ENCODE data around the gene ADGRA3.

The ADGRA3 gene

DNA sequence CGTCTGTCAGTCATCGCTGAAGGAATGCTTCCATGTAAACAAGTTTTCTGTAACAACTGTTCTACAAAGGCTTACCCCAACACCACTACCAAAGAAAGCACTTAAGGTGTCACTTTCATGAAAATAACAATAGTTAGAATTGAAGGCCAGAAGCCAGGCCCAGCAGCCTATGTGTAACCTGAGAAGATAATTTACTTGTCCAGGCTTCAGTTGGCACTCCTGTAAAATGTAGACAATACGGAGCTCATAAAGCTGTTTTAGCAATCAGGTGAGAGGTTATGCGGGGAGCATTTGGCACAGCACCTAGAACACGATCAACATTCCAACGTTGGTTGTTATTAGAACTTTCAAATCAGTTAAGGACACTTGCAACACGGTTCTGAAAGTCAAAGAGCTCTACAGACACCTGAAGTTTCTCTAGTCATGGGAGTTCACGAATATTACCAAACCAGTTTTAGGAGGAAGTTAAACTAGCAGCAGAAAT is 15.7 kb downstream of the ADGRA3 start:
- no peak for TF ChIP-seq Cebpa-rat (IDR thresholded peaks at IDR 0.05)
- H3K27ac ChIP-seq: no peak overlapping the region
- H3K36me3 ChIP-seq: peaks cover 50% of the 10 kb centered on the region

DNA sequence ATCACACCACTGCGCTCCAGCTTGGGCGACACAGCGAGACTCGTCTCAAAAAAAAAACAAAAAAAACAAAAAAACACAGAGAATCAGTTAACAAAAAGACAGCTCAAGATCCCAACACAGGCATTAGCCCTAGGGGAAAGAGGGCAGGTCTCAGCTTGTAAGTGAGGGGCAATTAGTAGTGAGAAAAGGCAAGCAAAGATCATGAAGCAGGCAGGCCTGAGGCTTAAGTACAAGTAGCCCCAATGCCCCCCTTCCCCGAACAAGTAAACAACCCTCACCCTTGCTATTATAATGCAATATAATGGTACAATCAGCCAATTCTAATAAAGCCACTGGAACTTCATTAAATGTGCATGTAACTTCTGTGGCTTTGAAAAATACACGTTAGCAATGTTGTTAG is 17.0 kb downstream of the ADGRA3 start:
- Histone ChIP-seq H4K20me1 (peaks cover 20% of the 10 kb centered on the region), H3K27ac (no peak overlapping the region), H3K9ac (no peak overlapping the region), H3K9me3 (peaks cover 53% of the 10 kb centered on the region), H3K27me3 (no peaks in the 10 kb centered on the region), H3K4me1 (no peaks in the 10 kb centered on the region), H3K36me3 (peaks cover 55% of the 10 kb centered on the region), H3K4me2 (no peak overlapping the region), H3K4me3 (no peak overlapping the region)
- TF ChIP-seq Cebpa-rat (IDR thresholded peaks at IDR 0.05): no peak

More for the DNA sequence above, 15.7 kb downstream of the ADGRA3 start:
- H3K4me1 ChIP-seq: no peaks in the 10 kb centered on the region
- H3K4me2 ChIP-seq: no peak overlapping the region
- H3K9me3 ChIP-seq: peaks cover 44% of the 10 kb centered on the region
- peaks cover 20% of the 10 kb centered on the region for H4K20me1 ChIP-seq
- no peak overlapping the region for H3K9ac ChIP-seq
- no peaks in the 10 kb centered on the region for H3K27me3 ChIP-seq
- H3K4me3 ChIP-seq: no peak overlapping the region

DNA sequence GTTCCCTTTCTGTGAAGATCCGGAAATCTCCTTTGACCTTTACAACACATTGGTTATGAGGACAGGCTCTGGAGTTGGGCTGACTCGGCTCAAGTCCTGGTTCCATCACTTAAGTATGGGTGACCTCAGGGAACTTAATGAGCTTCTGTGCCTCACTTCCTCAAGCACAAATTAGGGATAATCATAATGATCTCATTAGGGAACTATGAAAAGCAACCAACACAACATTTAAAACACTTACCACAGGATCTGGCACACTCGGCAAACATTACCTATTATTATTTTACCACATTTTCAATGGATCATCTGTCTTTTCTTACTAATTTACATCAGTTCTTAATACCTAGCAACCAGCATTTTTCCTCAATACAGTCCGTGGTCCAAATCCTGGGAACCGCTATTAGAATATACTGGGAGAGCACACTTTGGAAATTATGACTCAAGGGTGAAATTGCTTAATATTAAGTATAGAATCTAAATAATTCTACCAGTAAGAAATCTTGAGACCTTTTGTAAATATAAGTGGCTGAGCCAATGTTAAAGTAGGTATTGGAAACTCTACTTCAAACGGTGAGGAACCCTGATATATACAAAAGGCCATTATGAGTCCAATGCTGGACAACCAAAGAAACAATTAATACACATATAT is 19.6 kb downstream of the ADGRA3 start:
- Histone ChIP-seq H3K36me3 (peaks cover 65% of the 10 kb centered on the region), H3K9ac (no peak overlapping the region), H3K27ac (no peak overlapping the region), H4K20me1 (peaks cover 36% of the 10 kb centered on the region), H3K4me2 (no peak overlapping the region), H3K27me3 (no peaks in the 10 kb centered on the region), H3K4me3 (no peak overlapping the region), H3K9me3 (peaks cover 71% of the 10 kb centered on the region), H3K4me1 (no peaks in the 10 kb centered on the region)
- no peak for TF ChIP-seq Cebpa-rat (IDR thresholded peaks at IDR 0.05)

DNA sequence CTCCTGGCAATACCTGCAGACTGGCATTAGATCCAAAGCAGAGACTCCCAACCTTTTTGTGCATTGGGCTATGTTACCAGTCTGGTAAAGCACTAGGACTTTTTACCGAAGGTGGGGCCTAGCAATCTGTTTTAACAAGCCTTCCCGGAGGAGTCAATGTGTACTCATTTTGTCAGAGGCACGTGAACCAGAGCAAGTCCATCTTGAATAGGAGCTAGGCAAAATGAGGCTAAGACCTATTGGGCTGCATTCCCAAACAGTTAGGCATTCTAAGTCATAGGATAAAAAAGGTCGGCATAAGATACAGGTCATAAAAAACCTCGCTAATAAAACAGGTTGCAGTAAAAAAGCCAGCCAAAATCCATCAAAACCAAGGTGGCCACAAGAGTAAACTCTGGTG is 22.3 kb downstream of the ADGRA3 start:
- Histone ChIP-seq H3K27ac (no peak overlapping the region), H3K4me3 (no peak overlapping the region), H3K4me2 (no peak overlapping the region), H3K9me3 (peaks cover 85% of the 10 kb centered on the region), H3K27me3 (no peaks in the 10 kb centered on the region), H3K4me1 (peaks cover 5% of the 10 kb centered on the region), H4K20me1 (peaks cover 54% of the 10 kb centered on the region), H3K36me3 (peaks cover 59% of the 10 kb centered on the region), H3K9ac (no peak overlapping the region)
- TF ChIP-seq Cebpa-rat (IDR thresholded peaks at IDR 0.05): no peak

DNA sequence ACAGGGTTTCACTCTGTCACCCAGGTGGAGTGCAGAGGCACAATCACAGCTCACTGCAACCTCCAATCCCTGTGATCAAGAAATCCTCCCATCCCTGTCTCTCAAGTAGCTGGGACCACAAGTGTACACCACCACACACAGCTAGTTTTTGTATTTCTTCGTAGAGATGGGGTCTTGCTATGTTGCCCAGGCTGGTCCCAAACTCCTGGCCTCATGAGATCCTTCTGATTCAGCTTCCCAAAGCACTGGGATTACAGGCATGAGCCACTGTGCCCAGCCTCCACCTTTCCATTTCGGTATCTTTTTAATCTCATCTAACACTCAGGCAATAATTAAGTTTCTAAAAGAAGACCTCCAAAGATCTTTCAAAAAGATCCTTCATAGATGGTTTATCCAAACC is 22.9 kb downstream of the ADGRA3 start:
- TF ChIP-seq Cebpa-rat (IDR thresholded peaks at IDR 0.05): no peak
- Histone ChIP-seq H3K4me3 (no peak overlapping the region), H3K27me3 (no peaks in the 10 kb centered on the region), H4K20me1 (peaks cover 60% of the 10 kb centered on the region), H3K9me3 (peaks cover 80% of the 10 kb centered on the region), H3K4me2 (no peak overlapping the region), H3K4me1 (peaks cover 10% of the 10 kb centered on the region), H3K9ac (no peak overlapping the region), H3K27ac (no peak overlapping the region), H3K36me3 (peaks cover 59% of the 10 kb centered on the region)

DNA sequence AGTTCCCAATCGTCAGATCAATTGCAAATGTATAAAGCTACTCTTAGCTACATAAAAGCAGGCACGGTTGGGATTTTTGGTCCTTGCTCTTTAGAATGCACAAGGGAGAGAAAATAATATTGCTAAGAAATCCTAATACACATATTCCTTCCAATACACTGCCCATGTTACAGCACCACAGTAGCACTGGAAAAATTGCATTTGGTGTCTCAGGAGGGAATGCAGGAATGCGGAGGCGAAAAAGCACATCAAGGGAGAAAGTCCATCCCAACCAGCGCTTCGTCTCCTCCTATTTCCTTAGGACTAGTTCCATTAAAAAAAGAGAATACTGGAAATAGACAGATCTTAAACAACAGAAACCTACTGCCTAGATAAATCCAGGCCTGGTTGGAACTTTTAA is 23.9 kb downstream of the ADGRA3 start:
- H4K20me1 ChIP-seq: peaks cover 61% of the 10 kb centered on the region
- peaks cover 53% of the 10 kb centered on the region for H3K36me3 ChIP-seq
- peaks cover 69% of the 10 kb centered on the region for H3K9me3 ChIP-seq
- H3K4me1 ChIP-seq: peaks cover 18% of the 10 kb centered on the region
- no peak overlapping the region for H3K27ac ChIP-seq
- H3K4me2 ChIP-seq: no peak overlapping the region
- H3K27me3 ChIP-seq: no peaks in the 10 kb centered on the region
- no peak overlapping the region for H3K9ac ChIP-seq
- no peak overlapping the region for H3K4me3 ChIP-seq
- TF ChIP-seq Cebpa-rat (IDR thresholded peaks at IDR 0.05): no peak

DNA sequence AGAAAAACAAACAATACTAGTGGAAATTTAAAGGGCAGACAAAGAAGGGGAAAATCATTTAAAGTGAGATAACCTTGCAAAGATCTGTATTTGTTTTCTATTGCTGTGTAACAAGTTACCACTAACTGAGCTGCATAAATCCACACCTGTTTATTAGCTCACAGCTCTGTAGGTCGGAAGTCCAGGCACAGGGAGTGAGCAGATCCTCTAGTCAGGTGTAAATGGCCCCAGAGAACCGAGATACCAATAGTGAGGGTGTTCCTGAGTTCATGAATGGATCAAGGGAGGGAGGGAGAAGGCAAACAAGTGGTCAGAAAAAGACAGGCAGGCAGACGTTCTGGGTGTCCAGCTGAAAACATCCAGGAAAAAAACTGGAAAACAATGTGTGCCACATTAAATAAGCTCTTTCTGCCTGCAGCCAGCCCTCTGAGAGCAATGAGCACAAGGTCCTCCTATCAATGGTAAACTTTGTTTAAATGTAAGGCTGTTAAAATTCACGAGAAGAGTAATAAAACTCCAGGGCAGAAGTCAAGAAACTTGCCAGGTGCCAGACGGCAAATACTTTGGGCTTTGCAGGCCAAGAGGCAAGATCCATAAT is 25.0 kb downstream of the ADGRA3 start:
- Histone ChIP-seq H3K9me3 (peaks cover 58% of the 10 kb centered on the region), H3K4me3 (no peak overlapping the region), H4K20me1 (peaks cover 62% of the 10 kb centered on the region), H3K4me1 (peaks cover 18% of the 10 kb centered on the region), H3K36me3 (peaks cover 43% of the 10 kb centered on the region; the same call in 1 of the 2 replicates), H3K27me3 (no peaks in the 10 kb centered on the region), H3K9ac (no peak overlapping the region), H3K4me2 (no peak overlapping the region), H3K27ac (no peak overlapping the region)
- TF ChIP-seq Cebpa-rat (IDR thresholded peaks at IDR 0.05): no peak

DNA sequence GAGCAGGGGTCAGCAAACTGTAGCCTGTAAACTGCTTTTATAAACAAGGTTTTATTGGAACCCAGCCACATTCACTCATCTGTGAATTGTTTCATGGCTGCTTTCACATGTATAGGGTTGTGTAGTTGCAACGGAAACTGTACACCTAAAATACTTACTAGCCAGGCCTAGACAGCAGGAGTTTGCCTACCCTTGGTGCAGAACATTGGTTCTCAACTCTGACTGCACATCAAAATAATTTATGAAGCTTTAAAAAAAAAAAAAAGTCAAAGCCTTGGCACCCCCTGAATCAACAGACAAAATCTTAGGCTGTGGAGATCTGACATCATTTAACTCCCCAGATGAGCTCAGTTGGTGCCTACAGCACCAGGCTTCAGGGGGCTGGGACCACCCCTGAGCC is 27.8 kb downstream of the ADGRA3 start:
- Histone ChIP-seq H3K9me3 (peaks cover 32% of the 10 kb centered on the region), H3K4me1 (peaks cover 40% of the 10 kb centered on the region), H3K4me2 (peak overlapping the region; percentile 7; the same call in 1 of the 2 replicates), H3K9ac (no peak overlapping the region), H3K27me3 (no peaks in the 10 kb centered on the region), H4K20me1 (peaks cover 89% of the 10 kb centered on the region), H3K27ac (no peak overlapping the region), H3K36me3 (peaks cover 28% of the 10 kb centered on the region; the same call in 1 of the 2 replicates), H3K4me3 (no peak overlapping the region)
- no peak for TF ChIP-seq Cebpa-rat (IDR thresholded peaks at IDR 0.05)

DNA sequence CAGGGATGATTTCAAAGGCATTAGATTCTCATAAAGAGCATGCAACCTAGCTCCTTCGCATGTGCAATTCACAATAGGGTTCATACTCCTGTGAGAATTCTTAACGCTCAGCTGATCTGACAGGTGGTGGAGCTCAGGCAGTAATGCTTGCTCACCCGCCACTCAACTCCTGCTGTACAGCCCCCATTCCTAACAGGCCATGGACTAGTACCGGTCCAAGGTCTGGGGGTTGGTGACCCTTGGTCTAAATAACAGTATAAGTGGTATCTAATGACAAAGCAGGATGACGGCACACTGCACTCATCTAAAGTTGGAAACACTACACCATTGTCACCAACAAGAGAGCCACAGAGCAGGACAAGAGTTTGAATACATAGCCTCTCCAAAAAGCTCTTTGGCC is 28.5 kb downstream of the ADGRA3 start:
- Histone ChIP-seq H4K20me1 (peaks cover 90% of the 10 kb centered on the region), H3K4me3 (no peak overlapping the region), H3K27ac (no peak overlapping the region), H3K4me1 (peaks cover 44% of the 10 kb centered on the region), H3K9me3 (peaks cover 28% of the 10 kb centered on the region), H3K36me3 (peaks cover 28% of the 10 kb centered on the region; the same call in 1 of the 2 replicates), H3K27me3 (no peaks in the 10 kb centered on the region), H3K9ac (no peak overlapping the region), H3K4me2 (peak overlapping the region; percentile 7; the same call in 1 of the 2 replicates)
- no peak for TF ChIP-seq Cebpa-rat (IDR thresholded peaks at IDR 0.05)

DNA sequence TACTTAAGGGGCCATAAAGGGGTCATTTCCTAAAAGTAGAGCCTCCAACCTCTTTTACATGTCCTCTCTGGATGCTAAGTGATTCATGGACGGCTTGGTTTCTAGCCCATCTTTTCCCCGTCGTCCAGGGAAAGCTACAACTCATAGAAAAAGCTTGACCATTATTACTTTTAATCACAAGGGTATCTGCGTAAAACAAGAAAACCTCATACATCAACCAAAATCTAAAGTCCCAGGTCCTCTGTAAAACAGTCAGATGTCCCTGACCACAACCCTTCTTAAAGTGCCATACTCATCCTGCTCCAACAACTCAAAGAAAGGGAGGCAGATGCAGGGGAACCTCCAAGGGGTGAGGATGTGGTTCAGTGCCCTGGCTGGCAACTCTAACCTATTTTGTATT is 29.6 kb downstream of the ADGRA3 start:
- Histone ChIP-seq H4K20me1 (peaks cover 90% of the 10 kb centered on the region), H3K4me2 (no peak overlapping the region), H3K36me3 (peaks cover 20% of the 10 kb centered on the region; the same call in 1 of the 2 replicates), H3K9me3 (peaks cover 18% of the 10 kb centered on the region), H3K9ac (no peak overlapping the region), H3K27me3 (no peaks in the 10 kb centered on the region), H3K27ac (no peak overlapping the region), H3K4me1 (peaks cover 44% of the 10 kb centered on the region), H3K4me3 (no peak overlapping the region)
- no peak for TF ChIP-seq Cebpa-rat (IDR thresholded peaks at IDR 0.05)
